ENCODE data around the gene EDC3. TPM values are rescaled to one million over a fixed set of nuclear protein-coding genes. Genes with fewer than 3 reads are reported as not detected.

The EDC3 gene
- polyA plus RNA-seq, 1 of the 3 experiments (the other 2 are of a cell fraction) = 34.9 TPM

- Histone ChIP-seq H3K79me2 (ENCODE audit: insufficient read depth) (no peaks in the 10 kb centered on the region), H3K27ac (ENCODE audit: low read depth in 2 of 2, low read length in 1 of 2) (no peak overlapping the region), H3K27me3 (ENCODE audit: insufficient read depth) (peaks cover 22% of the 10 kb centered on the region; the same call in 1 of the 2 replicates), H2AFZ (ENCODE audit: low read depth) (no peak overlapping the region), H3K9ac (no peak overlapping the region), H3K36me3 (replicated peaks in 1 of 2; ENCODE audit: control insufficient read depth in 1 of 2, insufficient read depth in 2 of 2, low read length in 1 of 2) (no peaks in the 10 kb centered on the region), H3K4me1 (ENCODE audit: control insufficient read depth in 1 of 2, insufficient read depth in 2 of 2, low read depth in 1 of 2, low read length in 1 of 2) (no peaks in the 10 kb centered on the region), H4K20me1 (ENCODE audit: insufficient read depth) (no peaks in the 10 kb centered on the region), H3K4me3 (ENCODE audit: low read depth in 2 of 2, low read length in 1 of 2) (no peak overlapping the region), H3F3A (replicated peaks; ENCODE audit: insufficient read depth) (no peaks in the 10 kb centered on the region), H3K4me2 (no peak overlapping the region), H3K9me3 (no peaks in the 10 kb centered on the region), H3K9me2 (no peaks in the 10 kb centered on the region)
- WGBS (ENCODE audit: low lambda C conversion rate) = 10% methylated on average over 3 of the region's 3 CpGs
- CTCF ChIA-PET = interaction anchor here (1.0 kb wide), 1 partner anchor 134 kb away, joined by 3 read pairs; no protein-coding TSS in a partner anchor
- POLR2A ChIA-PET = no interaction called here
- TF ChIP-seq FOSL2 (IDR thresholded peaks at IDR 0.05; ENCODE audit: borderline replicate concordance, low read depth) (no peak), EZH2phosphoT487 (IDR thresholded peaks at IDR 0.05; ENCODE audit: borderline replicate concordance, low read depth) (no peak), YY1 (IDR thresholded peaks at IDR 0.05; ENCODE audit: low read depth) (no peak), MEF2A (IDR thresholded peaks at IDR 0.05; ENCODE audit: borderline replicate concordance, low read depth) (no peak), RXRA (IDR thresholded peaks at IDR 0.05; ENCODE audit: borderline replicate concordance, low read depth) (no peak), USF1 (IDR thresholded peaks at IDR 0.05; ENCODE audit: borderline replicate concordance, low read depth) (no peak), FOXJ3 (CRISPR knock-in tag; IDR thresholded peaks at IDR 0.05) (no peak), NFIC (IDR thresholded peaks at IDR 0.05; ENCODE audit: borderline replicate concordance) (no peak), GATA2 (CRISPR knock-in tag; IDR thresholded peaks at IDR 0.05) (no peak), IRF3 (IDR thresholded peaks at IDR 0.05; ENCODE audit: low read depth, low read length) (no peak)
- DNase-seq = no peak
Observed at GRCh38 chr15:74709892-74710291, 14.1 kb upstream of the EDC3 start.

GRCh38 chr15:74709011-74709410 lies 13.2 kb upstream of the EDC3 start:
- H3K36me3 ChIP-seq (replicated peaks in 1 of 2; ENCODE audit: control insufficient read depth in 1 of 2, insufficient read depth in 2 of 2, low read length in 1 of 2) = no peaks in the 10 kb centered on the region
- no peak overlapping the region for H3K9ac ChIP-seq
- no peaks in the 10 kb centered on the region for H3K4me1 ChIP-seq (ENCODE audit: control insufficient read depth in 1 of 2, insufficient read depth in 2 of 2, low read depth in 1 of 2, low read length in 1 of 2)
- peaks cover 22% of the 10 kb centered on the region; the same call in 1 of the 2 replicates for H3K27me3 ChIP-seq (ENCODE audit: insufficient read depth)
- ChIA-PET CTCF (no interaction called here), POLR2A (no interaction called here)
- no peaks in the 10 kb centered on the region for H3K9me2 ChIP-seq
- H3K9me3 ChIP-seq = no peaks in the 10 kb centered on the region
- no peak overlapping the region for H3K4me2 ChIP-seq
- H2AFZ ChIP-seq (ENCODE audit: low read depth) = no peak overlapping the region
- no peak for DNase-seq
- H3K79me2 ChIP-seq (ENCODE audit: insufficient read depth) = no peaks in the 10 kb centered on the region
- H3K4me3 ChIP-seq (ENCODE audit: low read depth in 2 of 2, low read length in 1 of 2) = no peak overlapping the region
- WGBS (ENCODE audit: low lambda C conversion rate) = 0% methylated on average over 1 of the region's 1 CpG
- H3K27ac ChIP-seq (ENCODE audit: low read depth in 2 of 2, low read length in 1 of 2) = no peak overlapping the region
- H3F3A ChIP-seq (replicated peaks; ENCODE audit: insufficient read depth) = no peaks in the 10 kb centered on the region
- H4K20me1 ChIP-seq (ENCODE audit: insufficient read depth) = no peaks in the 10 kb centered on the region
- TF ChIP-seq USF1 (IDR thresholded peaks at IDR 0.05; ENCODE audit: borderline replicate concordance, low read depth) (no peak), JUND (IDR thresholded peaks at IDR 0.05) (no peak), TAF1 (IDR thresholded peaks at IDR 0.05; ENCODE audit: borderline replicate concordance, low read depth, low read length) (no peak), SMC3 (IDR thresholded peaks at IDR 0.05; ENCODE audit: low read depth, low read length) (no peak), USF2 (IDR thresholded peaks at IDR 0.05; ENCODE audit: borderline replicate concordance, low read depth, low read length) (no peak), MAX (IDR thresholded peaks at IDR 0.05; ENCODE audit: low read depth) (no peak), IRF3 (IDR thresholded peaks at IDR 0.05; ENCODE audit: low read depth, low read length) (no peak), TEAD4 (IDR thresholded peaks at IDR 0.05; ENCODE audit: borderline replicate concordance, insufficient read depth) (no peak), RFX5 (IDR thresholded peaks at IDR 0.05; ENCODE audit: low read length) (no peak), MXI1 (IDR thresholded peaks at IDR 0.05; ENCODE audit: low read depth, low read length) (no peak), NFIC (IDR thresholded peaks at IDR 0.05; ENCODE audit: borderline replicate concordance) (no peak), YY1 (IDR thresholded peaks at IDR 0.05; ENCODE audit: low read depth) (no peak), ELF1 (IDR thresholded peaks at IDR 0.05) (no peak), CHD2 (IDR thresholded peaks at IDR 0.05; ENCODE audit: low read length, partially characterized antibody) (no peak)
